ENCODE results near the gene POLA2.

Gene POLA2

GRCh38 chr11:65266210-65266609, 4.4 kb downstream of the POLA2 start:
- TF ChIP-seq, protein P1, sequence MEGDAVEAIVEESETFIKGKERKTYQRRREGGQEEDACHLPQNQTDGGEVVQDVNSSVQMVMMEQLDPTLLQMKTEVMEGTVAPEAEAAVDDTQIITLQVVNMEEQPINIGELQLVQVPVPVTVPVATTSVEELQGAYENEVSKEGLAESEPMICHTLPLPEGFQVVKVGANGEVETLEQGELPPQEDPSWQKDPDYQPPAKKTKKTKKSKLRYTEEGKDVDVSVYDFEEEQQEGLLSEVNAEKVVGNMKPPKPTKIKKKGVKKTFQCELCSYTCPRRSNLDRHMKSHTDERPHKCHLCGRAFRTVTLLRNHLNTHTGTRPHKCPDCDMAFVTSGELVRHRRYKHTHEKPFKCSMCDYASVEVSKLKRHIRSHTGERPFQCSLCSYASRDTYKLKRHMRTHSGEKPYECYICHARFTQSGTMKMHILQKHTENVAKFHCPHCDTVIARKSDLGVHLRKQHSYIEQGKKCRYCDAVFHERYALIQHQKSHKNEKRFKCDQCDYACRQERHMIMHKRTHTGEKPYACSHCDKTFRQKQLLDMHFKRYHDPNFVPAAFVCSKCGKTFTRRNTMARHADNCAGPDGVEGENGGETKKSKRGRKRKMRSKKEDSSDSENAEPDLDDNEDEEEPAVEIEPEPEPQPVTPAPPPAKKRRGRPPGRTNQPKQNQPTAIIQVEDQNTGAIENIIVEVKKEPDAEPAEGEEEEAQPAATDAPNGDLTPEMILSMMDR (IDR thresholded peaks at IDR 0.05): peak; percentile 43; the same call in 1 of the 2 replicates

- TF ChIP-seq, protein P1 (IDR thresholded peaks at IDR 0.05): peak; percentile 71
Observed at GRCh38 chr11:65274735-65275682, 13.2 kb downstream of the POLA2 start.

- TF ChIP-seq, protein P1 (IDR thresholded peaks at IDR 0.05): no peak
Observed at GRCh38 chr11:65275906-65276305, 14.1 kb downstream of the POLA2 start.

DNA sequence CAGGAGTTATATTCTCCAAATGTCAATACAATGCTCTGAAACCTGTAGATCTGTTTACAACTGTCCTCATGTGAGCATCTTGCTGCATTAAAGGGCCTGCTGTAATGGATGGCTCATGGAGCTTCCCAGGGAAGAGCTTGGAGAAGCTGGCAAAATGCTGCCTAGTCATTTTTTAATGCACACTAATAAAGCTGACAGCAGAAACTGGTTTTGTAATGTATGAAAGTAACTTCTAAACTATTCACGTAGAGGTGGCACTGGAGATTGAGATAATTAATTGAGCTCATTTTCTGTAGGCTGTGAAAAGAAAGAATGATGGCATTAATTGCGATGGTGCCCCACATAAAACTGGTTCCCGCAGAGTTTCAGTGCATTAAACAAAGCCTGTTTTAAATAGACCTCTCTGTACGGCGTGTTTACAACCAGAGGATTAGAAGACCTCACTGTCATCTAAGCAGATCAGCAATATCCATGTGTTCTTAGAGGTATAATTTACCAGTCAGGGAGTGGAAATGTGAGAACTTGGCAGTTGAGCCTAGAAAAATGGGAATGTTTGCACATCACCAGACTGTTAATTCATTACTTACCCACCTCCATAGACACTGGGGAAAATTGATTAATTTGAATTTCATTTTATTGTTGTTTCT, 16.0 kb downstream of the POLA2 start:
- TF ChIP-seq, protein P1 (IDR thresholded peaks at IDR 0.05): no peak

DNA sequence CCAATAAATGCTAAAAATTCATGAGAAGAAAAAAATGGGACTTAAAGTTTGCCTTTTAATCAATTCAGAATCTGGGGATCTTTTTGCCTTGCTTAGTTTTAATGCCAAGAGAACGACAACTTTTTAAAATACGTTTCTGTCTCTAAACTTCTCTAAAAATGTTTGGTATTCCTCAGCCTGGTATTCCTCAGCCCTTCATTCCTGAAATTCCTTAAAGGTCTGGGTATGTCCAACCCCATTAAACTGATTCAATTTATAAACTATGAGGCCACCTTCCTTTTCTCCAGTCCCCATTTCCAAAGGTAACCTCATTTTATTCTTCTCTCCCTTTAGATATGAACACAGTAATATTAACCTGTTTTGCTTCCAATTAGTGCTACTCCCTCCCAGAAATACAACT, 16.6 kb downstream of the POLA2 start:
- TF ChIP-seq, protein P1 (IDR thresholded peaks at IDR 0.05): no peak

DNA sequence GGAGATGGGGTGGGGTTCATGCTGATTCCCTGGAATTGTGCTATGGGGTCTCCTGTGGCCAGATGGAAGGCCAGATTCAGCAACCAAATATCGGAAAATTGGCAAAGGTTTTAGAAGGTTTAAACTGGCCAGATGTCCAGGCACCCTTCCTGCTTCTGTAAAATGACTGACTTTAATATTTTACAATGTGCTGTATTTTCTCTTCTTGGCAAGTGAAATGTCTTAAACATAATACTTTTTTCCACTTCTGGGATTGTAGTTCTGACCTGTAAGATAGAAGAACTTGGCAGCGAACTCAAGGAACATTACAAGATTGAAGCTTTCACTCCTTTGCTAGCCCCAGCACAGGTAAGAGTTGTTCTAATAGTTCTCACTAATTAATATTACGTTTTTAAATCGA, 17.5 kb downstream of the POLA2 start:
- TF ChIP-seq, protein P1 (IDR thresholded peaks at IDR 0.05): no peak

- TF ChIP-seq, protein P1 (IDR thresholded peaks at IDR 0.05): no peak
Observed at GRCh38 chr11:65279741-65280440, 18.1 kb downstream of the POLA2 start.
